H1 (cell line): Measurements from ENCODE around the gene IFNAR2. TPM values are rescaled to one million over a fixed set of nuclear protein-coding genes. Genes with fewer than 3 reads are reported as not detected.
A peak's percentile ranks its signal among the peaks of the same experiment; 100 is the strongest.

Experiments used
- CTCF ChIA-PET: fragments of 300-600 bp; sonication (Branson Sonifier 250); formaldehyde crosslinking; loops from one replicate; lab custom pipeline; 2021; ENCODE audit not compliant: partially characterized antibody; lab: Charles Lee
- POLR2A ChIA-PET: fragments of 300-600 bp; sonication (Branson Sonifier 250); formaldehyde crosslinking; loops from one replicate; lab custom pipeline; 2021; ENCODE audit warnings: inconsistent platforms; ENCODE audit not compliant: partially characterized antibody; lab: Charles Lee
- DNase-seq, 2 experiments: peaks; one replicate each; pipeline versions ENCODE4 v3.0.0 to v3.0.0-alpha.2; 2010 to 2022; ENCODE audit warnings: low spot score in 2 of 2, low read depth in 1 of 2, mixed read lengths in 1 of 2
- FAIRE-seq: peaks from 2 replicates; lab custom pipeline; 2011; peaks lifted over from hg19 to GRCh38; lab: Jason Lieb, UNC
- H2AFZ ChIP-seq: 2 replicates; pipeline ENCODE4 v1.8.1; 2012; ENCODE audit warnings: low read length, inconsistent platforms
- H2AK5ac ChIP-seq: 2 replicates; pipeline ENCODE4 v1.6.1; 2013; ENCODE audit warnings: low read depth, low read length
- H2BK120ac ChIP-seq: replicated peaks from 2 replicates; pipeline ENCODE3; 2013; ENCODE audit warnings: low read depth, low read length, inconsistent platforms
- H2BK12ac ChIP-seq: 2 replicates; pipeline ENCODE4 v1.6.1; 2013; ENCODE audit warnings: low read depth, low read length
- H2BK15ac ChIP-seq: 2 replicates; pipeline ENCODE4 v1.6.1; 2013; ENCODE audit warnings: low read length
- H2BK20ac ChIP-seq: 2 replicates; pipeline ENCODE4 v1.6.1; 2013; ENCODE audit warnings: low read length
- H2BK5ac ChIP-seq: 2 replicates; pipeline ENCODE4 v1.6.1; 2013; ENCODE audit warnings: low read depth, low read length
- H3K14ac ChIP-seq: 2 replicates; pipeline ENCODE4 v1.6.1; 2013; ENCODE audit warnings: inconsistent platforms; ENCODE audit not compliant: insufficient read length
- H3K18ac ChIP-seq: 2 replicates; pipeline ENCODE4 v1.6.1; 2013; ENCODE audit warnings: low read length; ENCODE audit errors: extremely low read depth
- H3K23ac ChIP-seq: 2 replicates; pipeline ENCODE4 v1.6.1; 2013; ENCODE audit warnings: inconsistent platforms; ENCODE audit not compliant: insufficient read length
- H3K23me2 ChIP-seq: 2 replicates; pipeline ENCODE4 v1.6.1; 2013; ENCODE audit warnings: low read depth, low read length
- H3K27ac ChIP-seq: 2 replicates; pipeline ENCODE4 v1.6.1; 2011; ENCODE audit warnings: low read depth, low read length, inconsistent platforms
- H3K27me3 ChIP-seq, 4 experiments: replicated peaks in 1 of 4; 1 replicate in 1 of 4; 2 replicates in 3 of 4; pipeline versions ENCODE4 v1.6.1 to v1.8.1; 2011 to 2013; ENCODE audit warnings: low read length in 3 of 4, mild to moderate bottlenecking in 3 of 4, inconsistent platforms in 2 of 4, mixed read lengths in 2 of 4, moderate library complexity in 1 of 4; ENCODE audit not compliant: control insufficient read depth in 3 of 4, insufficient read depth in 3 of 4; ENCODE audit errors: extremely low read depth in 1 of 4
- H3K36me3 ChIP-seq, 4 experiments: 2 replicates each; pipeline versions ENCODE4 v1.6.1 to v1.8.1; 2011 to 2013; ENCODE audit warnings: mild to moderate bottlenecking in 4 of 4, low read length in 3 of 4, moderate library complexity in 2 of 4, control low read depth in 1 of 4, inconsistent platforms in 1 of 4; ENCODE audit not compliant: insufficient read depth in 4 of 4, control insufficient read depth in 2 of 4
- H3K4ac ChIP-seq: replicated peaks from 2 replicates; pipeline ENCODE3; 2013; ENCODE audit warnings: low read length, low read depth, mixed read lengths, inconsistent platforms; ENCODE audit not compliant: insufficient read length
- H3K4me1 ChIP-seq, 4 experiments: replicated peaks in 1 of 4; 1 replicate in 1 of 4; 2 replicates in 3 of 4; pipeline versions ENCODE4 v1.6.1 to v1.8.1; 2011 to 2013; ENCODE audit warnings: low read length in 3 of 4, inconsistent platforms in 2 of 4, mixed read lengths in 1 of 4; ENCODE audit not compliant: insufficient read depth in 4 of 4, control insufficient read depth in 3 of 4
- H3K4me2 ChIP-seq, 2 experiments: 2 replicates each; pipeline versions ENCODE4 v1.6.1 to v1.8.1; 2011 to 2013; ENCODE audit warnings: low read depth in 2 of 2, low read length in 2 of 2, control low read depth in 1 of 2, inconsistent platforms in 1 of 2, mild to moderate bottlenecking in 1 of 2; ENCODE audit not compliant: insufficient read depth in 1 of 2
- H3K4me3 ChIP-seq, 4 experiments: fragments of 200-600, 300-600 bp in 1 of 4; sonication (generic), shearing (Covaris generic), sonication (Bioruptor Twin) in 1 of 4; 2 replicates each; pipeline versions ENCODE4 v1.5.1 to v1.8.1; 2011 to 2016; ENCODE audit warnings: low read length in 4 of 4, low read depth in 3 of 4, control low read depth in 2 of 4, inconsistent platforms in 2 of 4, mild to moderate bottlenecking in 2 of 4, mixed read lengths in 1 of 4, moderate library complexity in 1 of 4; ENCODE audit not compliant: insufficient read depth in 2 of 4; ENCODE audit errors: extremely low read depth in 1 of 4
- H3K56ac ChIP-seq: replicated peaks from 2 replicates; pipeline ENCODE3; 2013; ENCODE audit warnings: low read depth, mild to moderate bottlenecking, mixed read lengths, low read length, inconsistent platforms; ENCODE audit not compliant: insufficient read length
- H3K79me1 ChIP-seq: 2 replicates; pipeline ENCODE4 v1.6.1; 2013; ENCODE audit warnings: low read depth, low read length, control low read depth
- H3K79me2 ChIP-seq, 2 experiments: 2 replicates each; pipeline versions ENCODE4 v1.6.1 to v1.8.1; 2012 to 2013; ENCODE audit warnings: low read length in 2 of 2, mild to moderate bottlenecking in 2 of 2, inconsistent platforms in 1 of 2; ENCODE audit not compliant: insufficient read depth in 2 of 2, control insufficient read depth in 1 of 2
- H3K9ac ChIP-seq, 4 experiments: replicated peaks in 1 of 4; 1 replicate in 1 of 4; 2 replicates in 3 of 4; pipeline versions ENCODE4 v1.6.1 to v1.8.1; 2011 to 2013; ENCODE audit warnings: low read depth in 3 of 4, low read length in 3 of 4, control low read depth in 2 of 4, mild to moderate bottlenecking in 2 of 4, moderate library complexity in 2 of 4, inconsistent platforms in 1 of 4; ENCODE audit errors: extremely low read depth in 1 of 4
- H3K9me3 ChIP-seq, 2 experiments: 2 replicates each; pipeline versions ENCODE4 v1.6.1 to v1.8.1; 2012 to 2013; ENCODE audit warnings: mild to moderate bottlenecking in 2 of 2, moderate library complexity in 2 of 2, control low read depth in 1 of 2, inconsistent platforms in 1 of 2, low read depth in 1 of 2, low read length in 1 of 2, mixed read lengths in 1 of 2; ENCODE audit not compliant: insufficient read depth in 2 of 2
- H4K20me1 ChIP-seq, 2 experiments: replicated peaks in 1 of 2; 2 replicates each; pipeline versions ENCODE3 to v1.8.1; 2011 to 2013; ENCODE audit warnings: inconsistent platforms in 2 of 2, low read length in 2 of 2, mild to moderate bottlenecking in 1 of 2; ENCODE audit not compliant: insufficient read depth in 2 of 2, control insufficient read depth in 1 of 2
- H4K5ac ChIP-seq: 2 replicates; pipeline ENCODE4 v1.6.1; 2013; ENCODE audit warnings: low read length, low read depth, mixed read lengths, inconsistent platforms; ENCODE audit not compliant: insufficient read length
- H4K8ac ChIP-seq: 2 replicates; pipeline ENCODE4 v1.8.0; 2013; ENCODE audit warnings: mild to moderate bottlenecking, moderate library complexity, low read length, inconsistent platforms; ENCODE audit not compliant: insufficient read depth; ENCODE audit errors: extremely low read depth
- H4K91ac ChIP-seq: replicated peaks from 2 replicates; pipeline ENCODE3; 2013; ENCODE audit warnings: low read length, mixed read lengths, inconsistent platforms; ENCODE audit not compliant: insufficient read length
- ASH2L ChIP-seq: fragments of 200-600, 300-600 bp; sonication (generic); IDR thresholded peaks from one replicate; pipeline ENCODE4 v1.7.1; 2017; ENCODE audit warnings: low read length
- BRCA1 ChIP-seq: IDR thresholded peaks from 2 replicates; pipeline ENCODE4 v1.6.1; 2012; ENCODE audit warnings: low read depth, low read length, improper control_type of control experiment
- EZH2 ChIP-seq: fragments of 200-600 bp; sonication (generic); IDR thresholded peaks from 2 replicates; pipeline ENCODE4 v1.7.1; 2012; ENCODE audit warnings: low read depth, mild to moderate bottlenecking, moderate library complexity, low read length, inconsistent platforms; ENCODE audit not compliant: severe bottlenecking
- GABPA ChIP-seq: IDR thresholded peaks from 2 replicates; pipeline ENCODE4 v1.6.1; 2011; ENCODE audit warnings: mild to moderate bottlenecking, low read length, moderate library complexity, borderline replicate concordance; ENCODE audit not compliant: insufficient read depth
- JUND ChIP-seq: IDR thresholded peaks from 2 replicates; pipeline ENCODE4 v1.6.1; 2011; ENCODE audit warnings: mild to moderate bottlenecking, improper control_type of control experiment, low read length
- KDM4A ChIP-seq: IDR thresholded peaks from one replicate; pipeline ENCODE4 v1.7.1; 2012; ENCODE audit warnings: low read depth, mild to moderate bottlenecking, moderate library complexity, low read length, inconsistent platforms; ENCODE audit not compliant: severe bottlenecking
- MAX ChIP-seq: IDR thresholded peaks from 2 replicates; pipeline ENCODE4 v1.6.1; 2012; ENCODE audit warnings: inconsistent platforms
- SIN3A ChIP-seq, 2 experiments: IDR thresholded peaks in 1 of 2; conservative IDR thresholded peaks in 1 of 2; 2 replicates each; pipeline ENCODE4 v1.6.1; 2011 to 2012; ENCODE audit warnings: low read length in 2 of 2, improper control_type of control experiment in 1 of 2, low read depth in 1 of 2, mild to moderate bottlenecking in 1 of 2
- SIRT6 ChIP-seq: IDR thresholded peaks from one replicate; pipeline ENCODE4 v1.7.1; 2012; ENCODE audit warnings: low read length, inconsistent platforms
- SP1 ChIP-seq: IDR thresholded peaks from 2 replicates; pipeline ENCODE4 v1.6.1; 2011; ENCODE audit warnings: low read depth, low read length
- SRF ChIP-seq: IDR thresholded peaks from 2 replicates; pipeline ENCODE4 v1.6.1; 2011; ENCODE audit warnings: mild to moderate bottlenecking, low read depth, low read length, moderate library complexity
- TAF1 ChIP-seq: IDR thresholded peaks from 2 replicates; pipeline ENCODE4 v1.6.1; 2011; ENCODE audit warnings: mild to moderate bottlenecking, low read depth, low read length
- TEAD4 ChIP-seq: IDR thresholded peaks from 2 replicates; pipeline ENCODE4 v1.6.1; 2012; ENCODE audit warnings: low read depth, low read length, inconsistent platforms, mixed read lengths
- ZNF274 ChIP-seq: IDR thresholded peaks from 2 replicates; pipeline ENCODE4 v1.7.0; 2012; ENCODE audit warnings: low read length, borderline replicate concordance; ENCODE audit errors: extremely low read depth
- WGBS, 2 experiments: shearing (Covaris generic) in 1 of 2; methylation state at CpG; one replicate each; pipeline versions ENCODE4 v1.1.6 to v1.1.7; 2013 to 2015; ENCODE audit warnings: low lambda C conversion rate in 2 of 2, mixed read lengths in 2 of 2, inconsistent platforms in 1 of 2, low coverage in 1 of 2, missing lambda C conversion rate in 1 of 2; ENCODE audit not compliant: insufficient replicate concordance in 2 of 2, insufficient coverage in 1 of 2, insufficient read length in 1 of 2; ENCODE audit errors: extremely low coverage in 1 of 2, missing lambda C conversion rate in 1 of 2; 5-methylcytosine and 5-hydroxymethylcytosine counted together
- polyA plus RNA-seq, 7 experiments: library from polyadenylated mRNA; depleted of rRNA in 3 of 7; stranded (reverse) in 5 of 7; unstranded in 2 of 7; fragments of >200 nt in 5 of 7; fragments of 200-250 nt in 2 of 7; gene quantifications; 1 replicate in 5 of 7; 2 replicates in 1 of 7; 4 replicates in 1 of 7; pipeline versions ENCODE4 v1.2.1 to v1.2.3, GENCODE V29; 2011 to 2013; ENCODE audit warnings: missing spikeins in 2 of 7, mixed read lengths in 2 of 7
- total RNA-seq: library from RNA; stranded (reverse); fragmentation: NEBNext Ultra II Directional; extraction: Animal tissue kit (Norgen Biotek cat#: 25700); gene quantifications from 2 replicates; pipeline ENCODE4 v1.2.1, GENCODE V29; 2021

IFNAR2 gene
- total and polyA plus RNA-seq, 2 of the 8 experiments (the other 6 are each of a cell fraction or from before 2014, with no cell fraction given): 12.2 to 16.1 TPM

- CTCF ChIA-PET: no interaction called here
- H2BK5ac ChIP-seq: no peak overlapping the region
- 0 out of 2 replicates have a peak overlapping the region, but pooled peaks have one; percentile 2 for H2AK5ac ChIP-seq
- no peak overlapping the region for H3K4me2 ChIP-seq
- H3K14ac ChIP-seq: no peak overlapping the region
- H3K9ac ChIP-seq: no peak overlapping the region
- peaks cover 0 to 2% of the 10 kb centered on the region in 2 experiments for H4K20me1 ChIP-seq
- no peaks in the 10 kb centered on the region for H3K79me1 ChIP-seq
- no peak overlapping the region for H2BK20ac ChIP-seq
- H3K56ac ChIP-seq: no peak overlapping the region
- no peaks in the 10 kb centered on the region for H3K36me3 ChIP-seq
- no peak overlapping the region for H3K23ac ChIP-seq
- H3K27me3 ChIP-seq: no peaks in the 10 kb centered on the region
- H2BK120ac ChIP-seq: no peak overlapping the region
- no peak overlapping the region for H4K5ac ChIP-seq
- peak overlapping the region; percentile 39; the same call in 1 of the 2 replicates for H2BK12ac ChIP-seq
- no peak overlapping the region for H4K91ac ChIP-seq
- peaks cover 2% of the 10 kb centered on the region; the same call in 1 of the 2 replicates for H3K23me2 ChIP-seq
- POLR2A ChIA-PET: no interaction called here
- WGBS, 2 experiments: 71% methylated on average over 10 of the region's 10 CpGs; no CpG with 5 or more reads in 1 of the 2 experiments
- H3K4ac ChIP-seq: no peak overlapping the region
- H3K9me3 ChIP-seq: peaks cover 0 to 6% of the 10 kb centered on the region in 2 experiments; a peak in 2 of 4 replicates
- no peak for FAIRE-seq
- no peak overlapping the region for H4K8ac ChIP-seq
- peak in 1 of 2 experiments; percentile 17 for DNase-seq
- H3K4me3 ChIP-seq: no peak overlapping the region
- H2AFZ ChIP-seq: no peak overlapping the region
- no peaks in the 10 kb centered on the region for H3K79me2 ChIP-seq
- H3K27ac ChIP-seq: no peak overlapping the region
- no peak overlapping the region for H2BK15ac ChIP-seq
- H3K18ac ChIP-seq: no peak overlapping the region
- no peaks in the 10 kb centered on the region; a peak in 1 of 7 replicates for H3K4me1 ChIP-seq
- TF ChIP-seq ZNF274 (no peak), TEAD4 (no peak), EZH2 (no peak), JUND (no peak), MAX (no peak), SP1 (no peak), ASH2L (no peak), SRF (no peak), SIRT6 (no peak), KDM4A (no peak), BRCA1 (no peak), GABPA (no peak), TAF1 (no peak), SIN3A (conservative IDR thresholded peaks at IDR 0.05 in 1 of 2, IDR thresholded peaks at IDR 0.05 in 1 of 2; ENCODE audit: low read depth in 1 of 2, low read length in 2 of 2) (no peak)
Observed at GRCh38 chr21:33206771-33207281, 22.9 kb upstream of the IFNAR2 start.
